MM.1S (cell line): ENCODE results near the gene SLC25A48.

Experiments used
- DNase-seq: peaks from one replicate; pipeline ENCODE4 v3.0.0-alpha.2; 2015
- H2AFZ ChIP-seq: fragments of 300-600 bp; sonication (generic); 2 replicates; pipeline ENCODE4 v1.6.0; 2016; ENCODE audit warnings: antibody characterized with exemption, low read length
- H3F3A ChIP-seq: fragments of 300-600 bp; sonication (generic); 2 replicates; pipeline ENCODE4 v1.6.1; 2016; ENCODE audit warnings: mild to moderate bottlenecking, antibody characterized with exemption, low read length, moderate library complexity, mixed read lengths; ENCODE audit not compliant: insufficient read depth
- H3K27ac ChIP-seq: fragments of 300-600 bp; sonication (generic); 2 replicates; pipeline ENCODE4 v1.5.1; 2016; ENCODE audit warnings: mild to moderate bottlenecking, low read length
- H3K27me3 ChIP-seq: fragments of 300-600 bp; sonication (generic); replicated peaks from 2 replicates; pipeline ENCODE4 v1.6.0; 2016; ENCODE audit warnings: low read length; ENCODE audit not compliant: insufficient read depth
- H3K36me3 ChIP-seq: fragments of 300-600 bp; sonication (generic); replicated peaks from 2 replicates; pipeline ENCODE4 v1.6.1; 2016; ENCODE audit warnings: mild to moderate bottlenecking, low read length, mixed read lengths; ENCODE audit not compliant: insufficient read depth
- H3K4me1 ChIP-seq: fragments of 300-600 bp; sonication (generic); 2 replicates; pipeline ENCODE4 v1.6.1; 2016; ENCODE audit warnings: low read length, mixed read lengths
- H3K4me2 ChIP-seq: fragments of 300-600 bp; sonication (generic); 2 replicates; pipeline ENCODE4 v1.6.0; 2016; ENCODE audit warnings: low read depth, low read length
- H3K4me3 ChIP-seq: fragments of 300-600 bp; sonication (generic); 2 replicates; pipeline ENCODE4 v1.5.1; 2016; ENCODE audit warnings: low read length, mixed read lengths
- H3K79me2 ChIP-seq: fragments of 300-600 bp; sonication (generic); 2 replicates; pipeline ENCODE4 v1.6.1; 2016; ENCODE audit warnings: mixed run types, low read length, mixed read lengths
- H3K9ac ChIP-seq: fragments of 300-600 bp; sonication (generic); 2 replicates; pipeline ENCODE4 v1.6.1; 2016; ENCODE audit warnings: low read length, mixed read lengths
- H3K9me2 ChIP-seq: fragments of 300-600 bp; sonication (generic); replicated peaks from 2 replicates; pipeline ENCODE4 v1.6.1; 2016; ENCODE audit warnings: mild to moderate bottlenecking, low read length, mixed read lengths; ENCODE audit not compliant: insufficient read depth
- H3K9me3 ChIP-seq: fragments of 300-600 bp; sonication (generic); replicated peaks from 2 replicates; pipeline ENCODE4 v1.6.1; 2016; ENCODE audit warnings: mild to moderate bottlenecking, low read length, mixed read lengths; ENCODE audit not compliant: insufficient read depth
- H4K20me1 ChIP-seq: fragments of 300-600 bp; sonication (generic); 2 replicates; pipeline ENCODE4 v1.6.1; 2016; ENCODE audit warnings: mild to moderate bottlenecking, low read length, moderate library complexity, mixed read lengths; ENCODE audit not compliant: insufficient read depth
- CTCF ChIP-seq: fragments of 300-600 bp; sonication (generic); IDR thresholded peaks from 2 replicates; pipeline ENCODE4 v1.5.1; 2016; ENCODE audit warnings: antibody characterized with exemption, low read length, mixed read lengths

Gene SLC25A48

GRCh38 chr5:135827965-135828781 lies 6.3 kb upstream of the SLC25A48 start:
- no peak overlapping the region for H3K9ac ChIP-seq

GRCh38 chr5:135828782-135829127 lies 5.7 kb upstream of the SLC25A48 start:
- DNase-seq = no peak

More at GRCh38 chr5:135827965-135828781, 6.3 kb upstream of the SLC25A48 start:
- Histone ChIP-seq H3K27me3 (no peaks in the 10 kb centered on the region), H3K36me3 (no peaks in the 10 kb centered on the region), H3K27ac (no peak overlapping the region), H3K9me2 (no peaks in the 10 kb centered on the region), H2AFZ (no peak overlapping the region), H3K4me1 (no peaks in the 10 kb centered on the region), H3F3A (no peaks in the 10 kb centered on the region), H3K79me2 (no peaks in the 10 kb centered on the region), H4K20me1 (no peaks in the 10 kb centered on the region), H3K4me3 (no peak overlapping the region), H3K4me2 (no peak overlapping the region), H3K9me3 (no peaks in the 10 kb centered on the region)
- no peak for DNase-seq
- TF ChIP-seq CTCF = no peak

GRCh38 chr5:135829179-135829578 lies 5.3 kb upstream of the SLC25A48 start:
- H3K4me1 ChIP-seq = no peaks in the 10 kb centered on the region
- H3K9me2 ChIP-seq = no peaks in the 10 kb centered on the region
- no peak overlapping the region for H3K4me2 ChIP-seq
- H3K27me3 ChIP-seq = peaks cover 6% of the 10 kb centered on the region; the same call in 1 of the 2 replicates
- no peak overlapping the region for H3K4me3 ChIP-seq
- no peak overlapping the region for H3K27ac ChIP-seq
- H2AFZ ChIP-seq = no peak overlapping the region
- no peaks in the 10 kb centered on the region for H3K79me2 ChIP-seq
- DNase-seq = no peak
- no peaks in the 10 kb centered on the region for H3K36me3 ChIP-seq
- no peaks in the 10 kb centered on the region for H4K20me1 ChIP-seq
- no peaks in the 10 kb centered on the region for H3F3A ChIP-seq
- no peak for TF ChIP-seq CTCF
- no peaks in the 10 kb centered on the region for H3K9me3 ChIP-seq
- H3K9ac ChIP-seq = no peak overlapping the region

More at GRCh38 chr5:135828782-135829127, 5.7 kb upstream of the SLC25A48 start:
- no peak overlapping the region for H3K9ac ChIP-seq
- no peaks in the 10 kb centered on the region for H4K20me1 ChIP-seq
- TF ChIP-seq CTCF = no peak
- no peaks in the 10 kb centered on the region for H3K79me2 ChIP-seq
- H3K27ac ChIP-seq = no peak overlapping the region
- peaks cover 2% of the 10 kb centered on the region; the same call in 1 of the 2 replicates for H3K27me3 ChIP-seq
- H3K4me1 ChIP-seq = no peaks in the 10 kb centered on the region
- H3K9me2 ChIP-seq = no peaks in the 10 kb centered on the region
- no peaks in the 10 kb centered on the region for H3F3A ChIP-seq
- H3K36me3 ChIP-seq = no peaks in the 10 kb centered on the region
- no peak overlapping the region for H3K4me2 ChIP-seq
- no peak overlapping the region for H2AFZ ChIP-seq
- no peak overlapping the region for H3K4me3 ChIP-seq
- H3K9me3 ChIP-seq = no peaks in the 10 kb centered on the region
